ENCODE measurements around the gene ZBTB18. TPM values are rescaled to one million over a fixed set of nuclear protein-coding genes. Genes with fewer than 3 reads are reported as not detected.

The ZBTB18 gene
- total RNA-seq, 1 donor = 12.1 TPM

DNA sequence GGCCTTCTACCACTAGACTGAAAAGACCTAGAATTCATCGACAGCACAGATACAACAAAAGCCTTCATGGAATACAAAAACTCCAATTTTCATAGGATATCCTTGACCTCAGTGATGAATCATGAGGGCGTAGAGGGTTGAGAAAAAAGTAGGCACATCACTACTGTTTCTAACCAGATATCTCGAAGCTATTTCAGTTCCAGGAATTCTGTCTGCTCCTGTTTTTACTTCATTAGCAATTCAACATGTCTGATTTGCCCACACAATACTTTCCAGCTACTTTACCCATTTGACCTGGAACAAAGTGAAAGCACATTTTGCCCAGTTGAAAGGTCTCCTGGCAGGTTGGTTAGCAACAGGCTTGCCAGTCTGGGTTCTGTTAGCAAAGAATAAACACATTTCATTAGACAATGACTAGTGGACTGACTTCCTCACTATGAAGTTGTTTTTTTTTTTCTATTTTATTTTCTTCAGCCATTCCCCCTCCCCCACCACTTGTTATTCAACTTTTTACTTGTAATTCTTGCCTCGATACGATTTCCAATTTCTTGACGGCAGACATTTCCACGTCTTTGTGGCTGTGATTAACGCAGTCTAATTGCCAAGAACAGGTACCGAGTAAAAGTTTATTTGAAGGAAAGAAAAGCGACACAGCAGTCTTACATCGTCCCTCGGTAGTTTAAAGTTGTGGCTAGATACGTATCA is 4.0 kb upstream of the ZBTB18 start:
- TF ChIP-seq, protein P1, sequence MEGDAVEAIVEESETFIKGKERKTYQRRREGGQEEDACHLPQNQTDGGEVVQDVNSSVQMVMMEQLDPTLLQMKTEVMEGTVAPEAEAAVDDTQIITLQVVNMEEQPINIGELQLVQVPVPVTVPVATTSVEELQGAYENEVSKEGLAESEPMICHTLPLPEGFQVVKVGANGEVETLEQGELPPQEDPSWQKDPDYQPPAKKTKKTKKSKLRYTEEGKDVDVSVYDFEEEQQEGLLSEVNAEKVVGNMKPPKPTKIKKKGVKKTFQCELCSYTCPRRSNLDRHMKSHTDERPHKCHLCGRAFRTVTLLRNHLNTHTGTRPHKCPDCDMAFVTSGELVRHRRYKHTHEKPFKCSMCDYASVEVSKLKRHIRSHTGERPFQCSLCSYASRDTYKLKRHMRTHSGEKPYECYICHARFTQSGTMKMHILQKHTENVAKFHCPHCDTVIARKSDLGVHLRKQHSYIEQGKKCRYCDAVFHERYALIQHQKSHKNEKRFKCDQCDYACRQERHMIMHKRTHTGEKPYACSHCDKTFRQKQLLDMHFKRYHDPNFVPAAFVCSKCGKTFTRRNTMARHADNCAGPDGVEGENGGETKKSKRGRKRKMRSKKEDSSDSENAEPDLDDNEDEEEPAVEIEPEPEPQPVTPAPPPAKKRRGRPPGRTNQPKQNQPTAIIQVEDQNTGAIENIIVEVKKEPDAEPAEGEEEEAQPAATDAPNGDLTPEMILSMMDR (IDR thresholded peaks at IDR 0.05; ENCODE audit: insufficient read depth, low read depth, low read length) = no peak
- peak; percentile 13 for DNase-seq (ENCODE audit: low read depth)

DNA sequence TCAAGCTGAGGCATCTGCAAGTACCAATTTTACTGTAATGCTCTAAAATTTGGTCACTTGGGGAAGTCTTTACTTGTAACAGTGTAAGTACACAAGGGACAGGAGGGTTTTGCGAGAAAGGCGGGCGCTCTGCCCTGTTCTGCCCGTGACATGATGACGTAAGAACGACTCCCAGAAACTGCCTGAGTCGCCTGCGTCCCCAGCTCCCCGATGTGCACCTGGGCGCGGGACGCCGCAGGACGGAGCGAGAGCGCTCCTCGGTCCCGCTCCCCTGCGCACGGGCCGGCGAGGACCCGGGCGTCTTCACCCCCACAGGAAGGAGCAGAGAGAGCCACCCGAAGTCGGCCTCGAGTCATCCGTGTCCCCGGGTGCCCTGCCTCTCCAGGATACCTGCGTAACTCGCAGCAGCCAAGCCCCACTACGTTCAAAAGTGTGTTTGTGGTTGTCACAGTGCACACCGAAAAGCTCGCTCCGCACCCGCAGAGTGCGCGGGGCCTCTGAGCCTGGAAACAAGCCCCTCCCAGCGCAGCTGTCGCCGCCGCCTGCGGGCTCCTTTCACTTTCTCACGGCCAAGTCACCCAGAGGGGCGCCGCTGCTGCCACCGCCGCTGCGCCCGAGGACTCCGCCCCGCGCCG is 3.3 kb upstream of the ZBTB18 start:
- peak; percentile 59 for DNase-seq (ENCODE audit: low read depth)
- TF ChIP-seq, protein P1 (IDR thresholded peaks at IDR 0.05; ENCODE audit: insufficient read depth, low read depth, low read length) = no peak
- H3K4me3 ChIP-seq (ENCODE audit: low read depth, low read length) = peak overlapping the region; percentile 81

More for the DNA sequence above, 4.0 kb upstream of the ZBTB18 start:
- H3K4me3 ChIP-seq (ENCODE audit: low read depth, low read length) = peak overlapping the region; percentile 81

DNA sequence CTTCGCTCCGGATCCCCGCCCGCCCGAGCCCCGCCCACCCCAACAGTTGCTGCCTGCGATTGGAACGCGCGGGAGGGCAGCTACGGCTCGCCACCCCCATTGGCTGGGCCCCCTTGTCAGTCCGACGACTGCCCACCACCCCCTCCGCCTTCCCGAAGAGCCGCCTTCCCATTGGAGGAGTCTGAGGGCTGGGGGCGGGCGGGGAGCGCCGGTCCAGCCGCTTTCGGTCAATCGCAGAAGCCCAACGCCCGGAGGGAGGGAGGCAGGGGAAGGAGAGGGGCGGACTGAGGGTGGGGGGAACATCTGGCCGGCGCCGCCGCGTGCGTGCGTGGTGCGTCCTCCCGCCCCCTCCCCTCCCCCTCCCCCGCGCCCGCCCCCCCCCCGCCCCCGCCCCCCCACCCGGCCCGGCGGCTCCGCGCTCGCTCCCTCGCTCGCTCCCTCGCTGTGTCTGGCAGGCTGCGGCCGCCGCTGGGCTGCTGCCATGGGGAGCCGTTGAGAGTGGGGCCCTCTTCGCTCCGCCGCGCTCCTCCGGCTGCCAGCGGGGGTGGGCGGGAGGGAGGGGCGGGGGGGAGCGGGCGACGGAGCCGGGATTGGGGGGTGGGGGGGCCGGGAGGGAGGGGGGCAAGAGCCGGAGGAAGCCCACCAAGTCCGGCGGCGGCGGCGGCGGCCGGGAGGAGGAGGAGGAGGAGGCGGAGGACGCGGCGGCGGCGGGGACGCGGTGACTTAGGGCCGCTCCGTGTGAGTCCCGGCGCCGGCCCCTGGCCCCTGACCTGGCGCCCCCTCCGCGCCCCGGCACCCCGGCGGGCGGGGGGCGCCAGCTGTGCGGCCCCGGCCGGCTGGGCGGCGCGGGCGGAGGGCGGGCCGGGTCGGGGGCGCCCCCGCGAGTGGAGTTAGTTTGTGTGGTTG is 2.6 kb upstream of the ZBTB18 start:
- peak overlapping the region; percentile 85 for H3K4me3 ChIP-seq (ENCODE audit: low read depth, low read length)
- TF ChIP-seq, protein P1 (IDR thresholded peaks at IDR 0.05; ENCODE audit: insufficient read depth, low read depth, low read length) = no peak
- peak; percentile 100 for DNase-seq (ENCODE audit: low read depth)

DNA sequence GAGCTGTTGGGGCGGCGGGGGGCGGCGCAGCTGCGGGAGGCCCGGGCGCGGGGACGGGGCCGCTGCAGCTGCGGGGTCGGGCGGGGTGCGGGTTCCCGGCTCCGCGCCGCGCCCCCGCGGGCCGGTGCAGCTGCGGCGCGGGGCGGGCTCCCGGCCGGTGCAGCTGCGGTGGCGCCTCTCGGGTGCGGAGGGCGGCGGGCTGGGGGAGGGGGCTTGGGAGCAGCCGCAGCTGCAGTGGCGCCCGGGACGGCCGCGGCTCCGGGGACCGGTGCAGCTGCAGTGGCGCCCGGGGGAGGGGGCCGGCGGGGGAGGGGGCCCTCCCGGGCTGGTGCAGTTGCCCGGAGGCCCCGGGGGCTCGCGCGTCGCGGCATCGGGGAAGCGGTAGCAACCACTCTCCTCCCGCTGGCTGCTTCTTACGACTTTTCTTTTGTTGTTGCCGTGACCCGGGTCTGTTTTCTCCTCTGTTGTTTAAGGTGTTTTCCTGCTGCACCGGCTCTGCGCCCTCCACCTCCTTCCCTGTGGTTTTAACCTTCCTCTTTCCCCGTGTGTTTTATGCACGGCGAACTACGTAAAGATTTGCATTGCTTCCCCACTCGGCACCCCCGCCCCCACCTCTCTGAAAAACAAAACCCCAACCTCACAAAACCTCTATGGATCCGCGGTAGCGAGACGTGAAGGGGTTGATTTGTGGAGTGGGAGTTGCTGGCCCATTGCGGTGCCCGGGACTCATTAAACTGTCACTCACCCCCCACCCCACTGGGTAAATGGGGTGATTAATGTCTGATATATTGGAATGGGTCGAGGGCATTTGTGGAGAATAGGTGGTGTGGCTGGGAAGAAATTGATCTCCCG is 1.7 kb upstream of the ZBTB18 start:
- DNase-seq (ENCODE audit: low read depth) = peak; percentile 21
- TF ChIP-seq, protein P1 (IDR thresholded peaks at IDR 0.05; ENCODE audit: insufficient read depth, low read depth, low read length) = no peak
- H3K4me3 ChIP-seq (ENCODE audit: low read depth, low read length) = peak overlapping the region; percentile 85

DNA sequence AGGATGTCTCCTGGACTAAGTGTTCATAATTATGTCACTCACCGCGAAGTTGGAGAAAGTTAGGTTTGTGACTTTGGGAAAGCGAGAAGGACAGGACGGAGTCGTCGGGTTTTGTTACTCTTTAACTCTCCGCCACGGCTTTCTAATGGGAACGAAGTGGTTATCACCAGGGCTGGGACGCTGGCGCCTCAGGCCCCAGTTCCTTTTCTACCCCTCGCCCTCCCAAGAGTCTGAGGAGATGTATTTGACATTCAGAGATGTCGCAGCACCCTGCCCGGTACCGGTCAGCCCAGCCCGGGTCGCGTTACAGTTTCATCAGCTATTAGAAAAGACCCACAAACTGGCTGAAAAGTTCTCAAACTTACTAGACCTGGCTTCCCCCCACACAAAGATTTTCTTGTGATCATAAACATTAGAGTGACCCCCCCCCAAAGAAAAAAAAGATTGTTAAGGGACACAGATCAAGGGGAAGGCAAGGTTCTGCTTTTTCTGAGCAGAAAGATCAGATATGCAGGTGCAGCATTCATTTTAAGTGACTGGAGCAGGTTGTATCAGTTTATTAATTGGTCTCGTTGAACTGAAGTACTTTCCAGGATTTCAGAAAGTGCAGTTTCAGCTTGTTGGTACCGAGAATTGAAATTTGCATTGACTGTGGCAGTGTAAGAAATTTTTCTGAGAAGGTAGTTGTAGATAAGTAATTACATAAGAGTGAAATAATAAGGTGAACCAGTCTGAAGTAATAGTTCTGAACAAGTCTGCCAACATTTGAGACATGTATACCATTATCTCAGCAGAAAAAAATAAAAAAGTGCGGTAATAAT is 859 bp upstream of the ZBTB18 start:
- peak overlapping the region; percentile 85 for H3K4me3 ChIP-seq (ENCODE audit: low read depth, low read length)
- no peak for DNase-seq (ENCODE audit: low read depth)
- TF ChIP-seq, protein P1 (IDR thresholded peaks at IDR 0.05; ENCODE audit: insufficient read depth, low read depth, low read length) = no peak

Measured in fibroblast of villous mesenchyme (primary cell).